WTC11 (cell line): Measurements from ENCODE around the gene CARMIL1. TPM values are rescaled to one million over a fixed set of nuclear protein-coding genes. Genes with fewer than 3 reads are reported as not detected.
A peak's percentile ranks its signal among the peaks of the same experiment; 100 is the strongest.

Source experiments
- ATAC-seq: fragments of 200-7000 bp; cut with Tn5 transposase; 2 replicates; pipeline ENCODE4 v1.10.0; 2021; ENCODE audit warnings: mild to moderate bottlenecking, moderate library complexity
- CTCF ChIA-PET: fragments of 300-600 bp; sonication (Branson Sonifier 250); formaldehyde crosslinking; loops from one replicate; lab custom pipeline; 2021; ENCODE audit warnings: antibody characterized with exemption; lab: Charles Lee
- POLR2A ChIA-PET: fragments of 350-600 bp; sonication (Branson Sonifier 250); formaldehyde crosslinking; loops from one replicate; lab custom pipeline; 2021; ENCODE audit warnings: antibody characterized with exemption; lab: Charles Lee
- DNase-seq: peaks from one replicate; pipeline ENCODE4 v3.0.0; 2021; ENCODE audit warnings: low spot score
- H3K27ac Mint-ChIP-seq: 2 replicates; pipeline ENCODE4 v1.8.0; 2021; ENCODE audit warnings: mixed read lengths
- H3K27me3 Mint-ChIP-seq: 2 replicates; pipeline ENCODE4 v1.8.0; 2021; ENCODE audit warnings: low read depth, mild to moderate bottlenecking, moderate library complexity, mixed read lengths
- H3K36me3 Mint-ChIP-seq: 2 replicates; pipeline ENCODE4 v1.8.0; 2021; ENCODE audit warnings: mixed read lengths
- H3K4me1 Mint-ChIP-seq: 2 replicates; pipeline ENCODE4 v1.8.0; 2022; ENCODE audit warnings: mixed read lengths
- H3K4me3 Mint-ChIP-seq: 2 replicates; pipeline ENCODE4 v1.8.0; 2021; ENCODE audit warnings: mild to moderate bottlenecking, moderate library complexity, mixed read lengths
- H3K9me3 Mint-ChIP-seq: 2 replicates; pipeline ENCODE4 v1.8.0; 2021; ENCODE audit warnings: mixed read lengths
- AFF4 ChIP-seq: sonication (generic); formaldehyde crosslinking; IDR thresholded peaks from 2 replicates; pipeline ENCODE4 v1.8.1; 2023; ENCODE audit warnings: mild to moderate bottlenecking, missing genetic modification reagents, borderline replicate concordance
- CREB1 ChIP-seq: sonication (generic); formaldehyde crosslinking; IDR thresholded peaks from 2 replicates; pipeline ENCODE4 v1.8.0; 2023; ENCODE audit warnings: mild to moderate bottlenecking, missing genetic modification reagents
- CREM ChIP-seq: sonication (generic); formaldehyde crosslinking; IDR thresholded peaks from 2 replicates; pipeline ENCODE4 v1.8.1; 2022; ENCODE audit warnings: mild to moderate bottlenecking, missing genetic modification reagents, moderate library complexity
- E2F1 ChIP-seq: sonication (generic); formaldehyde crosslinking; IDR thresholded peaks from 2 replicates; pipeline ENCODE4 v1.8.0; 2022; ENCODE audit warnings: mild to moderate bottlenecking, missing genetic modification reagents
- EMX1 ChIP-seq: fragments of 250-450 bp; sonication (Bioruptor Pico); IDR thresholded peaks from 2 replicates; pipeline ENCODE4 v1.8.0; 2021; ENCODE audit warnings: mild to moderate bottlenecking
- GRHL2 ChIP-seq: fragments of 250-450 bp; sonication (Bioruptor Pico); IDR thresholded peaks from 2 replicates; pipeline ENCODE4 v1.8.0; 2022; ENCODE audit warnings: mild to moderate bottlenecking, moderate library complexity; ENCODE audit not compliant: insufficient replicate concordance, severe bottlenecking
- JUN ChIP-seq: sonication (generic); formaldehyde crosslinking; IDR thresholded peaks from 2 replicates; pipeline ENCODE4 v1.8.0; 2023; ENCODE audit warnings: mild to moderate bottlenecking, missing genetic modification reagents
- NR2C2 ChIP-seq: sonication (generic); formaldehyde crosslinking; IDR thresholded peaks from 2 replicates; pipeline ENCODE4 v1.8.0; 2022; ENCODE audit warnings: mild to moderate bottlenecking, missing genetic modification reagents
- SMAD3 ChIP-seq: sonication (generic); formaldehyde crosslinking; IDR thresholded peaks from 2 replicates; pipeline ENCODE4 v1.8.0; 2022; ENCODE audit warnings: missing genetic modification reagents, mild to moderate bottlenecking, borderline replicate concordance
- STAT6 ChIP-seq: sonication (generic); formaldehyde crosslinking; conservative IDR thresholded peaks from 2 replicates; pipeline ENCODE4 v1.8.1; 2023; ENCODE audit warnings: mild to moderate bottlenecking, low read depth, missing genetic modification reagents, moderate library complexity
- USF1 ChIP-seq: sonication (generic); formaldehyde crosslinking; IDR thresholded peaks from 2 replicates; pipeline ENCODE4 v1.8.0; 2022; ENCODE audit warnings: mild to moderate bottlenecking, missing genetic modification reagents
- ZNF121 ChIP-seq: sonication (generic); formaldehyde crosslinking; IDR thresholded peaks from 2 replicates; pipeline ENCODE4 v1.8.0; 2023; ENCODE audit warnings: missing genetic modification reagents
- ZNF396 ChIP-seq: fragments of 250-450 bp; sonication (Bioruptor Pico); IDR thresholded peaks from 2 replicates; pipeline ENCODE4 v1.8.0; 2021; ENCODE audit warnings: mild to moderate bottlenecking, moderate library complexity, borderline replicate concordance
- ZNF532 ChIP-seq: fragments of 250-450 bp; sonication (Bioruptor Pico); IDR thresholded peaks from 2 replicates; pipeline ENCODE4 v1.9.0; 2021; ENCODE audit warnings: mild to moderate bottlenecking, borderline replicate concordance
- total RNA-seq: library from RNA; stranded (reverse); gene quantifications from 3 replicates; pipeline ENCODE4 v1.2.3, GENCODE V29; 2021
- TF ChIP-seq, protein P1 (sequence below): sonication (generic); formaldehyde crosslinking; IDR thresholded peaks from 2 replicates; pipeline ENCODE4 v1.8.1; 2023; ENCODE audit warnings: mild to moderate bottlenecking, missing genetic modification reagents, moderate library complexity

Gene CARMIL1
- total RNA-seq, 1 experiment from 2014 or later = 36.2 TPM

- Mint-ChIP-seq H3K4me1 (no peaks in the 10 kb centered on the region), H3K36me3 (no peaks in the 10 kb centered on the region), H3K9me3 (no peaks in the 10 kb centered on the region), H3K27ac (no peak overlapping the region), H3K27me3 (no peaks in the 10 kb centered on the region), H3K4me3 (no peak overlapping the region)
- TF ChIP-seq USF1 (no peak), E2F1 (CRISPR knock-in tag) (no peak), ZNF396 (CRISPR knock-in tag) (no peak), ZNF532 (CRISPR knock-in tag) (no peak), GRHL2 (no peak), SMAD3 (CRISPR knock-in tag) (no peak), NR2C2 (CRISPR knock-in tag) (no peak), CREB1 (CRISPR knock-in tag) (no peak), CREM (CRISPR knock-in tag) (no peak), ZNF121 (CRISPR knock-in tag) (no peak), STAT6 (no peak)
- DNase-seq = no peak
- CTCF ChIA-PET = interaction anchor here (0.5 to 2.2 kb wide), 2 partner anchors 9 to 454 kb away, joined by 3 to 13 read pairs; no protein-coding TSS in a partner anchor
- ATAC-seq = no peak
- POLR2A ChIA-PET = no interaction called here
Observed at GRCh38 chr6:25547797-25548196, 268.6 kb downstream of the CARMIL1 start.

GRCh38 chr6:25548451-25548850 is 269.3 kb downstream of the CARMIL1 start:
- H3K36me3 Mint-ChIP-seq = no peaks in the 10 kb centered on the region
- CTCF ChIA-PET = interaction anchor here (2.2 kb wide), 1 partner anchor 8 kb away, joined by 13 read pairs; no protein-coding TSS in a partner anchor
- TF ChIP-seq JUN (CRISPR knock-in tag) (no peak), E2F1 (CRISPR knock-in tag) (no peak), ZNF532 (CRISPR knock-in tag) (no peak), AFF4 (CRISPR knock-in tag) (no peak), EMX1 (no peak)
- TF ChIP-seq, protein P1, sequence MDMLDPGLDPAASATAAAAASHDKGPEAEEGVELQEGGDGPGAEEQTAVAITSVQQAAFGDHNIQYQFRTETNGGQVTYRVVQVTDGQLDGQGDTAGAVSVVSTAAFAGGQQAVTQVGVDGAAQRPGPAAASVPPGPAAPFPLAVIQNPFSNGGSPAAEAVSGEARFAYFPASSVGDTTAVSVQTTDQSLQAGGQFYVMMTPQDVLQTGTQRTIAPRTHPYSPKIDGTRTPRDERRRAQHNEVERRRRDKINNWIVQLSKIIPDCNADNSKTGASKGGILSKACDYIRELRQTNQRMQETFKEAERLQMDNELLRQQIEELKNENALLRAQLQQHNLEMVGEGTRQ (CRISPR knock-in tag) = no peak

More at GRCh38 chr6:25548451-25548850, 269.3 kb downstream of the CARMIL1 start:
- POLR2A ChIA-PET = no interaction called here
- no peak for DNase-seq
- Mint-ChIP-seq H3K9me3 (no peaks in the 10 kb centered on the region), H3K4me3 (no peak overlapping the region), H3K4me1 (no peaks in the 10 kb centered on the region), H3K27ac (peak overlapping the region; percentile 26; the same call in 1 of the 2 replicates), H3K27me3 (no peaks in the 10 kb centered on the region)
- no peak for ATAC-seq
